Measurements from ENCODE around the gene F2.

Gene F2

DNA sequence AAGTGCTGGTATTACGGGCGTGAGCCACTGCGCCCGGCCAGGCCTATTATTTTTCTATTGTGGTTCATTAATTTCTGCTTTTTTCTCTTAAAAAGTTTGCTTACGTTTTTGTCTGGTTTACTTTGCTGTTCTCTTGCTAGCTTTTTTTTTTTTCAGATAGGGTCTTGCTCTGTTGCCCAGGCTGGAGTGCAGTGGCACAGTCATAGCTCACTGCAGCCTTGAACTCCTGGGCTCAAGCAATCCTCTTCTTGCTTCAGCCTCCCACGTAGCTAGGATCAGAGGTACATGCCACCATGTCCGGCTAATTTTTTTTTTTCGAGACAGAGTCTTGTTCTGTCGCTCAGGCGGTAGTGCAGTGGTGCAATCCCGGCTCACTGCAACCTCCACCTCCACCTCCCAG is 18.7 kb downstream of the F2 start:
- CTCF ChIA-PET, result no interaction called here
- TF ChIP-seq, protein P1, sequence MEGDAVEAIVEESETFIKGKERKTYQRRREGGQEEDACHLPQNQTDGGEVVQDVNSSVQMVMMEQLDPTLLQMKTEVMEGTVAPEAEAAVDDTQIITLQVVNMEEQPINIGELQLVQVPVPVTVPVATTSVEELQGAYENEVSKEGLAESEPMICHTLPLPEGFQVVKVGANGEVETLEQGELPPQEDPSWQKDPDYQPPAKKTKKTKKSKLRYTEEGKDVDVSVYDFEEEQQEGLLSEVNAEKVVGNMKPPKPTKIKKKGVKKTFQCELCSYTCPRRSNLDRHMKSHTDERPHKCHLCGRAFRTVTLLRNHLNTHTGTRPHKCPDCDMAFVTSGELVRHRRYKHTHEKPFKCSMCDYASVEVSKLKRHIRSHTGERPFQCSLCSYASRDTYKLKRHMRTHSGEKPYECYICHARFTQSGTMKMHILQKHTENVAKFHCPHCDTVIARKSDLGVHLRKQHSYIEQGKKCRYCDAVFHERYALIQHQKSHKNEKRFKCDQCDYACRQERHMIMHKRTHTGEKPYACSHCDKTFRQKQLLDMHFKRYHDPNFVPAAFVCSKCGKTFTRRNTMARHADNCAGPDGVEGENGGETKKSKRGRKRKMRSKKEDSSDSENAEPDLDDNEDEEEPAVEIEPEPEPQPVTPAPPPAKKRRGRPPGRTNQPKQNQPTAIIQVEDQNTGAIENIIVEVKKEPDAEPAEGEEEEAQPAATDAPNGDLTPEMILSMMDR (IDR thresholded peaks at IDR 0.05; ENCODE audit: control extremely low read depth, extremely low read depth, low read depth, missing control alignments), result no peak
- DNase-seq (ENCODE audit: extremely low spot score), result no peak
- POLR2A ChIA-PET, result no interaction called here

DNA sequence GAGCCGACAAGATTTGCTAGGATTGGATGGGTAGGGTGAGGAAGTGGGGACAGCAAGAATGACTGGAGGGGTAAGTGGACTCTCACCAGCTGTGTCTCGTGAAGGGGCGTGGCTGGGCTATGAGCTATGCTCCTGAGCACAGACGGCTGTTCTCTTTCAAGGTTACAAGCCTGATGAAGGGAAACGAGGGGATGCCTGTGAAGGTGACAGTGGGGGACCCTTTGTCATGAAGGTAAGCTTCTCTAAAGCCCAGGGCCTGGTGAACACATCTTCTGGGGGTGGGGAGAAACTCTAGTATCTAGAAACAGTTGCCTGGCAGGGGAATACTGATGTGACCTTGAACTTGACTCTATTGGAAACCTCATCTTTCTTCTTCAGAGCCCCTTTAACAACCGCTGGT is 19.9 kb downstream of the F2 start:
- CTCF ChIA-PET, result interaction anchor here (1.0 kb wide), 1 partner anchor 10 kb away, joined by 4 read pairs; no protein-coding TSS in a partner anchor
- POLR2A ChIA-PET, result no interaction called here
- TF ChIP-seq, protein P1 (IDR thresholded peaks at IDR 0.05; ENCODE audit: control extremely low read depth, extremely low read depth, low read depth, missing control alignments), result no peak
- DNase-seq (ENCODE audit: extremely low spot score), result no peak

DNA sequence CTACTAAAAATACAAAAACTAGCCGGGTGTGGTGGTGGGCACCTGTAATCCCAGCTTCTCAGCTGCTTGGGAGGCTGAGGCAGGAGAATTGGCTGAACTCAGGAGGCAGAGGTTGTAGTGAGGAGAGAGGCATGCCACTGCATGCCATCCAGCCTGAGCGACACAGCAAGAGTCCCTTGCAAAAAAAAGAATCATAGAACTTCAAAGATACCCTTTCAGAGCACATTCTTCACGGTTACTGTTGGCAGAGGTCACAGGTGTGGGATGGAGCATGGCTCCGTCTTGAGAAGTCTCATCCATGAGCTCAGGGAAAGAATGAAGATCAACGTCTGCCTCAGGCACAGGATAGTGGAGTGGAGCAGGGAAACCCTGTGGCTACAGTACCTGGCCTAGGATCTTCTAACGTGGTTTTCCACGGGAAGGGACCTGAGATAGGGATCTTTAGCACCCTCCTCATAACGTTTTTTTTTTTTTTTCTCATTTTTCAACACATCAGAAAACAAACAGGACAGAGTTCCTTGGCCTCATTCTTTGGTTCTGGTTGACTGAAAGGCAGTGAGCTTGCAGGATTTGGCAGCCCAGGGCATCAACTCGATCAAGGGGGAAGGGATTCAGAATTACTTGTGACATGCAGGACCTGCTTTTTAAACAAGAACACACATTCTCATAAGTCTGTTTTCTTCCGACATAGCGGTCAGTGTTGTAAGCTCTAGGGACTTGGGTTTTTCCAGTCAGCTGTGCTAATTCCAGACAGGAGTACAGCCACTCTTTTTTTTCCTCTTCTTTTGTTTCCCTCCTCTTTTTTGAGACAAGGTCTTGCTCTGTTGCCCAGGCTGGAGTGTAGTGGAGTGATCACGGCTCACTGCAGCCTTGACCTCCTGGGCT is 22.8 kb downstream of the F2 start:
- TF ChIP-seq, protein P1 (IDR thresholded peaks at IDR 0.05; ENCODE audit: control extremely low read depth, extremely low read depth, low read depth, missing control alignments), result no peak
- CTCF ChIA-PET, result interaction anchor here (0.6 to 1.5 kb wide), 2 partner anchors 9 to 11 kb away, joined by 3 read pairs; no protein-coding TSS in a partner anchor
- POLR2A ChIA-PET, result interaction anchor here (0.5 kb wide), 1 partner anchor 32 kb away, joined by 7 read pairs; no protein-coding TSS in a partner anchor
- DNase-seq (ENCODE audit: extremely low spot score), result no peak

DNA sequence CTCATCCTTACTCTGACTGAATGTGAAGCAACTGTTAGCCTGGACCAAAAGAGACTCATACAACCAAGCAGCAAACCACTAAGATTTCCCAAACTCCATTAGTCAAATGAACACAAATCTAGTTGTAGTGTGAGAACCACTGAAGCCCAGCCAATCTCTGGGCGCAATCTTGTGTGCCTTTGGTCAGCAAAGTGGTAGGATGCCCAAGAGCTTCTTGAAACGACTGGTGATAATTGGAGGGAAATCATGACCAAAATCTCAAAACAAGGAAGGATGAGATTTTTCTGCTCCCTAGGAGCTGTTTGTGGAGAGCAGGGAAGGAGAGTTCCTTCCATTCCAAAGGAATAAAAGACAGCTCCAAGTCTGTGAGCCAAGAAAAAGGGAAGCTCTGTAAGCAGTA is 24.0 kb downstream of the F2 start:
- TF ChIP-seq, protein P1 (IDR thresholded peaks at IDR 0.05; ENCODE audit: control extremely low read depth, extremely low read depth, low read depth, missing control alignments), result no peak
- ChIA-PET CTCF (interaction anchor here (0.9 to 1.5 kb wide), 3 partner anchors 10 to 18 kb away, joined by 4 to 5 read pairs (median 4); no protein-coding TSS in a partner anchor), POLR2A (no interaction called here)
- DNase-seq (ENCODE audit: extremely low spot score), result no peak

DNA sequence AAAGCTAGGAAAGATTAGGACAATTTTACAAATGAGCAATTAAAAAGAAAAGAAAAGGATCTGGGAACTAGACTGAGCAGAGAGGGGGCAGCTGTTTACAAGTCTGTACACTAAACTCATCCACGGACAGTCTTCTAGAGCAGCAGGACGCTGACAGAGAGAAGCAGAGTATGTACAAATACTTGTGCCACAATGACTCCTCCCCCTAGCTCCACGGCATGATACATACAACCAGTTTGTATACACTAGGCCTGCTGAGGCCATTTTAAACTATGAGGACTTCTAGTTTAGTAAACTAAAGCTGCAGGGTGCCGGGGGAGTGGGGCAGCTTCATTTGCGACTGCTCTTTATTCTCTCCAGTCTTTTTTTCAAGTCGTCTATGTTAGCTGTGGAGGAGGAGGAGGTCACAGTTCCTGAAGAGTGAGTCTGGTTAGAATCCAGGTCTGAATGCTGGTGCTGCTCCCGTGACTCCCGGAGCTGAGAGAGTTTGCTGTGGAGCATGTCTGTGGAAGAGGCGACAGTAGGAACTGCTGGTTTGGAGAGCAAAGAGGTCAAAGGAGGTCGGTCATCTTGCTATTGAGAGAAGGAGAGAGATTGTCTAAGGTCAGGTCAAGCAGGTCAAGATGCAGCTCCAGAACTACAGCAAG is 24.8 kb downstream of the F2 start:
- POLR2A ChIA-PET, result no interaction called here
- DNase-seq (ENCODE audit: extremely low spot score), result no peak
- CTCF ChIA-PET, result interaction anchor here (0.9 to 1.5 kb wide), 3 partner anchors 9 to 17 kb away, joined by 4 to 5 read pairs (median 4); no protein-coding TSS in a partner anchor
- TF ChIP-seq, protein P1 (IDR thresholded peaks at IDR 0.05; ENCODE audit: control extremely low read depth, extremely low read depth, low read depth, missing control alignments), result no peak

DNA sequence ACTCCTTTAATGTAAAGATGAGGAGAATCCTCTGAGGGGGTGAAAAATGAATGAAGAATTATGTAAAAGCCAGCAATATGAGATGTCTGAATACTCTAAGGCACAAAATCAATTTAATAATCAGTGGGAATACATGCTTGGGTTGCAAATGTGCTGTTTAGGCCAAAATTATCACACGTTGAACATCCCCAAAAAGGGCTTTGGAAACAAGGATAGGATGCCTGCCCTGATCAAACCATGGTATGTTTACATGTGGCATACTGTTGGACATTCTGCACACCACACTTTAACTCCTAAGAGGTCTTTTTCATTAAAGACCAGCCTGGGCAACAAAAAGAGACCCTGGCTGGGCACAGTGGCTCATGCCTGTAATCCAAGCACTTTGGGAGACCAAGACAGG is 26.3 kb downstream of the F2 start:
- ChIA-PET POLR2A (no interaction called here), CTCF (no interaction called here)
- TF ChIP-seq, protein P1 (IDR thresholded peaks at IDR 0.05; ENCODE audit: control extremely low read depth, extremely low read depth, low read depth, missing control alignments), result no peak
- no peak for DNase-seq (ENCODE audit: extremely low spot score)
